ENCODE data around the gene SLC7A1. TPM values are rescaled to one million over a fixed set of nuclear protein-coding genes. Genes with fewer than 3 reads are reported as not detected.

The SLC7A1 gene
- total and polyA plus RNA-seq, 2 donors (not counting 1 experiment from before 2014, with no cell fraction given), result 15.4 to 26.6 TPM

- Histone ChIP-seq H3K4me2 (ENCODE audit: extremely low read depth, insufficient read depth, low read length) (no peak overlapping the region), H3K4me1 (ENCODE audit: control insufficient read depth, extremely low read depth, insufficient read depth, low read length) (no peaks in the 10 kb centered on the region), H3K9ac (ENCODE audit: insufficient read depth, low read length) (no peak overlapping the region), H3K4me3 (replicated peaks in 1 of 4; ENCODE audit: control extremely low read depth in 1 of 4, insufficient read depth in 1 of 4, low read depth in 3 of 4, low read length in 4 of 4) (no peak overlapping the region), H3K79me2 (ENCODE audit: control insufficient read depth, insufficient read depth, low read length) (peaks cover 71% of the 10 kb centered on the region), H3K27me3 (ENCODE audit: control insufficient read depth, insufficient read depth, low read length) (no peaks in the 10 kb centered on the region), H2AFZ (ENCODE audit: low read length) (no peak overlapping the region), H4K20me1 (ENCODE audit: control insufficient read depth, extremely low read depth, insufficient read depth, low read length) (no peaks in the 10 kb centered on the region), H3K9me3 (ENCODE audit: control insufficient read depth, insufficient read depth, low read depth, low read length) (no peaks in the 10 kb centered on the region), H3K36me3 (ENCODE audit: control insufficient read depth, insufficient read depth, low read length) (no peaks in the 10 kb centered on the region), H3K27ac (ENCODE audit: insufficient read depth, low read length) (no peak overlapping the region)
- TF ChIP-seq EZH2 (IDR thresholded peaks at IDR 0.05; ENCODE audit: low read length, missing control alignments) (no peak), CTCF (conservative IDR thresholded peaks at IDR 0.05 in 1 of 2, IDR thresholded peaks at IDR 0.05 in 1 of 2; ENCODE audit: low read depth in 1 of 2, low read length in 2 of 2) (no peak)
- no peak for DNase-seq (ENCODE audit: low read depth in 2 of 2)
These were observed 29.3 kb downstream of the SLC7A1 start for GRCh38 chr13:29566206-29566605.

GRCh38 chr13:29564818-29565217 is 30.7 kb downstream of the SLC7A1 start:
- Histone ChIP-seq H4K20me1 (ENCODE audit: control insufficient read depth, extremely low read depth, insufficient read depth, low read length) (no peaks in the 10 kb centered on the region), H3K9me3 (ENCODE audit: control insufficient read depth, insufficient read depth, low read depth, low read length) (no peaks in the 10 kb centered on the region), H2AFZ (ENCODE audit: low read length) (no peak overlapping the region), H3K79me2 (ENCODE audit: control insufficient read depth, insufficient read depth, low read length) (peaks cover 69% of the 10 kb centered on the region), H3K27ac (ENCODE audit: insufficient read depth, low read length) (no peak overlapping the region), H3K4me1 (ENCODE audit: control insufficient read depth, extremely low read depth, insufficient read depth, low read length) (no peaks in the 10 kb centered on the region), H3K36me3 (ENCODE audit: control insufficient read depth, insufficient read depth, low read length) (no peaks in the 10 kb centered on the region), H3K27me3 (ENCODE audit: control insufficient read depth, insufficient read depth, low read length) (no peaks in the 10 kb centered on the region), H3K4me3 (replicated peaks in 1 of 4; ENCODE audit: control extremely low read depth in 1 of 4, insufficient read depth in 1 of 4, low read depth in 3 of 4, low read length in 4 of 4) (no peak overlapping the region), H3K4me2 (ENCODE audit: extremely low read depth, insufficient read depth, low read length) (no peak overlapping the region), H3K9ac (ENCODE audit: insufficient read depth, low read length) (no peak overlapping the region)
- TF ChIP-seq EZH2 (IDR thresholded peaks at IDR 0.05; ENCODE audit: low read length, missing control alignments) (no peak), CTCF (conservative IDR thresholded peaks at IDR 0.05 in 1 of 2, IDR thresholded peaks at IDR 0.05 in 1 of 2; ENCODE audit: low read depth in 1 of 2, low read length in 2 of 2) (peak in 1 of 2 donors; percentile 16)
- DNase-seq (ENCODE audit: low read depth in 2 of 2), result no peak

GRCh38 chr13:29564373-29564772 is 31.1 kb downstream of the SLC7A1 start:
- Histone ChIP-seq H4K20me1 (ENCODE audit: control insufficient read depth, extremely low read depth, insufficient read depth, low read length) (no peaks in the 10 kb centered on the region), H2AFZ (ENCODE audit: low read length) (no peak overlapping the region), H3K36me3 (ENCODE audit: control insufficient read depth, insufficient read depth, low read length) (no peaks in the 10 kb centered on the region), H3K27me3 (ENCODE audit: control insufficient read depth, insufficient read depth, low read length) (no peaks in the 10 kb centered on the region), H3K4me1 (ENCODE audit: control insufficient read depth, extremely low read depth, insufficient read depth, low read length) (no peaks in the 10 kb centered on the region), H3K9me3 (ENCODE audit: control insufficient read depth, insufficient read depth, low read depth, low read length) (no peaks in the 10 kb centered on the region), H3K79me2 (ENCODE audit: control insufficient read depth, insufficient read depth, low read length) (peaks cover 65% of the 10 kb centered on the region), H3K9ac (ENCODE audit: insufficient read depth, low read length) (no peak overlapping the region), H3K4me2 (ENCODE audit: extremely low read depth, insufficient read depth, low read length) (no peak overlapping the region), H3K27ac (ENCODE audit: insufficient read depth, low read length) (no peak overlapping the region), H3K4me3 (replicated peaks in 1 of 4; ENCODE audit: control extremely low read depth in 1 of 4, insufficient read depth in 1 of 4, low read depth in 3 of 4, low read length in 4 of 4) (no peak overlapping the region)
- no peak for TF ChIP-seq EZH2 (IDR thresholded peaks at IDR 0.05; ENCODE audit: low read length, missing control alignments)
- TF ChIP-seq CTCF (conservative IDR thresholded peaks at IDR 0.05 in 1 of 2, IDR thresholded peaks at IDR 0.05 in 1 of 2; ENCODE audit: low read depth in 1 of 2, low read length in 2 of 2), result no peak
- DNase-seq (ENCODE audit: low read depth in 2 of 2), result no peak

Measured in fibroblast of lung (primary cell).